Measurements from ENCODE around the gene PALM2AKAP2.
"Not testable (repeated sequence)": the region's sequence is repeated elsewhere in the genome, so short reads cannot be mapped to it uniquely, and the experiment has no call there.

Gene PALM2AKAP2

GRCh38 chr9:109805050-109805449 is 25.1 kb downstream of the PALM2AKAP2 start:
- DNase-seq (ENCODE audit: low spot score): no peak

DNA sequence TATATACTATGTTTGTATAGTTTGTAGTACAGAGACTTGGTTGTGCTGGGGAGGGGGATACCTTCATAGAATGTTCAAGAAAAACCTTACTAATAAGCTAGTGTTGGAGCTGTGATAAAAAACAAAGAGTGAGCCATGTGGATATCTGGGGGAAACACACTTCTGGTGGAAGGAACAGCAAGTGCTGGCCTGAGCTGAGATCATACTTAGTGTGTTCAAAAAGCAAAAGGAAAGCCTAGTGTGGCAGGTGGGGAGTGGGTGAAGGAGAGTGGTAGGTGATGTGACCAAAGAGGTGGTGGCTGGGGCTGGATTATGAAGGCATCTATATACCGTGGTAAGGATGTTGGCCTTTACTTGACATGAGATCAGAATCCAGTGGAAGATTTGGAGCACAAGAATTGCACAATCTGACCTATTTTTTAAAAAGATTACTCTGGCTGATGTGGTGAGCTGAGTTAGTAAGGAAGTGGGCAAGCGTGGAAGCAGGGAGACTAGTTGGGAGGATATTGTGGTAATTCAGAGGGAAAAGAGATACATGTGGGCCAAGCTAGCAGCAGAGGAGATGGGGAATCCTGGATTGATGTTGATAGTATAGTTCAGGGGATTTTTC is 26.6 kb downstream of the PALM2AKAP2 start:
- DNase-seq (ENCODE audit: low spot score): no peak

DNA sequence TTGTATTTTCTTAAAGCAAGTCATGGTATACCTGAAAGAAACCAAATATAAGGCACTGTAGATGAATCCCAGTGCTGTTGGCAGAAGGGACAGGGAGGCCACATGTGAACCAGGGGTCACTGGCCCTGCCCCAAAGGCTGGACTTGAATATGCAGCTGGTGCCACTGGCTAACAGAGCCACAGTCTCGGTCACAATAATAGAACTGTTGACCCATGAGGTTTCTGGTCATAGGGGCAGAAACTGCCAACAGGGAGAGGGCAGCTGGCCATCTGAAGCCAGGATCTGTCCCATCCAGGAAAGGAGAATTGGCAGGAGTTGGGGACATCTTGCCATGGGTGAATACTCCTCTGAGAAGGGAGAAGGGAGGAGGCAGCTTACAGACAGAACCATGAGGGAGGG is 31.9 kb downstream of the PALM2AKAP2 start:
- no peak for DNase-seq (ENCODE audit: low spot score)

- DNase-seq (ENCODE audit: low spot score): no peak
Observed at GRCh38 chr9:109812331-109812730, 32.3 kb downstream of the PALM2AKAP2 start.

GRCh38 chr9:109812818-109813281 is 32.9 kb downstream of the PALM2AKAP2 start:
- DNase-seq (ENCODE audit: low spot score): peak; percentile 64

DNA sequence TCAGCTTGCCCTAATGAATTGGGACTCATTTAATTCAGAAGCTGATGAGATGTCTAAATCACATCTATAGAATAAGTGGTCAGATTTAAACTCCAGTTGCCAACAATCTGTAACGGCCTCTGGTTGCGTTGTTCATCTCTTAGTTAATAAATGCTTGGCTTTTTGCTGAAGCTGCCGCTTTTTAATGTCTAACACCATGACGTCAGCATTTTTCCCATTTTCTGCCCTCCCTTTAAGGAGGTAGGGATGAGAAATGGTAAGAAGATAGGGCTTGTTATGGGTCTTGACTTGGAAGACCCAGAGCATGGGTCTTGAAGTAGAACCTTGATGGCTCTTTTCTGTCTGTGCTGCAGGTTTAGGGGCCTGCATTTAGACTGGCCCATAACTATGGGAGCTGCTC is 33.3 kb downstream of the PALM2AKAP2 start:
- peak; percentile 37 for DNase-seq (ENCODE audit: low spot score)

GRCh38 chr9:109813829-109814228 is 33.8 kb downstream of the PALM2AKAP2 start:
- DNase-seq (ENCODE audit: low spot score): no peak

GRCh38 chr9:109815366-109815947 is 35.5 kb downstream of the PALM2AKAP2 start:
- peak; percentile 72 for DNase-seq (ENCODE audit: low spot score)

DNA sequence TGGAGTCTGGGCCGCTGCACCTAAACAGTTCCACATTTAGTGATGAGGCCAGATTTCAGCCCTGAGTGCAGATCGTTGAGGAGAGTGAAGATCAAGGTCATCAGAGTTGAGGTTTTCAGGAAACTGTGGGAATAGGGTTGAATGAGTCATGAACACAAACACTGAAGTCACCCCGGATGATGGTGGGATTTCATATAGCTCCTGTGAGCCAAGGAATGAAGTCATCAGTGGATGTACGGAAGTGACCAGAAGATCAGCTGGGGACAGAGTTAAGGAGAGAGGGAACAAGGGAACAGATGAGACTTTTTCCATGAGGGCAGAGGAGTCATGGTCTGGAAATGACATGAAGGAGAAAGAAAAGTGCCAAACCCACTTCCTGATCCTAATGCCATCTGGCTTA is 36.5 kb downstream of the PALM2AKAP2 start:
- peak; percentile 99 for DNase-seq (ENCODE audit: low spot score)

DNA sequence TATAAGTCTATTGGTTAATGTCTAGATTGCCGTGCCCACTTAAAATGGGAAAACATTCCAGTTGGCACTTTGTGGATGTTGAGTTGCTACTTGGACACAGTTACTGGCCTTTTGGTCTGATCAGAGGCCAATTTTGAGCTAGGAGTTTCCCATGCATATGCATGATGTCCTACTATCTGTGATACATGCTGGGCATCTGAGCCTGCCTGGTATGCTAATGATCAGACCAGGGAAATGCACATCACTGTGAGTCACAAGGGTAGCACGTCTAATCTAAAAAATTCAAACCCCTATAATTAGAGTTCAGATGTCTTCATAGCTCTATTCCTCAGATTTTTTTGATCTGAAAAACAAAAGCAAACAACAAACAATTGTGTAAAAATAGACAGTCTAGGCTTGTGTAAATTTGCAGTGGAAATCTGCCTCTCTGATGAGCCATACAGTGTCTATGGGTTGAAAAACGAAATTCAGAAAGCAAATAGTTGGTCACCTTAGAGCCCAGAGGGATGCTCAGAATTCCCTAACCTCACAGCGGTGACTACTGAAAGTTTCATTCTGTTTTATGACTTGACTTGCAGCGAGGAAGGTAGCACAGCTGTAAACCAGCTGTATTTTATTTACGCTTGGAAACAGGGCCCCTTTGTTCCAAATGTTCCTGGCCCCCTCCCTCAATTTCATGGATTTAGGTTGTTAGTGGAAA is 37.3 kb downstream of the PALM2AKAP2 start:
- peak; percentile 72 for DNase-seq (ENCODE audit: low spot score)

- DNase-seq (ENCODE audit: low spot score): peak; percentile 96
Observed at GRCh38 chr9:109817846-109818472, 38.0 kb downstream of the PALM2AKAP2 start.

GRCh38 chr9:109821711-109822110 is 41.7 kb downstream of the PALM2AKAP2 start:
- no peak for DNase-seq (ENCODE audit: low spot score)

- not testable (repeated sequence) for DNase-seq (ENCODE audit: low spot score)
Observed at GRCh38 chr9:109825383-109825782, 45.4 kb downstream of the PALM2AKAP2 start.

GRCh38 chr9:109826559-109826958 is 46.6 kb downstream of the PALM2AKAP2 start:
- no peak for DNase-seq (ENCODE audit: low spot score)

GRCh38 chr9:109828254-109828653 is 48.3 kb downstream of the PALM2AKAP2 start:
- DNase-seq (ENCODE audit: low spot score): no peak
